DND-41 (cell line): ENCODE measurements around the gene PEX14.
A peak's percentile ranks its signal among the peaks of the same experiment; 100 is the strongest.

Experiments used
- ATAC-seq: fragments of 200-7000 bp; cut with Tn5 transposase; 3 replicates; pipeline ENCODE4 v1.9.1; 2021; ENCODE audit warnings: low read depth; ENCODE audit not compliant: insufficient read depth
- DNase-seq: peaks from one replicate; pipeline ENCODE4 v3.0.0-alpha.2; 2020
- H2AFZ ChIP-seq: 2 replicates; pipeline ENCODE4 v1.6.0; 2012; ENCODE audit warnings: low read depth, low read length
- H3K27ac ChIP-seq: 2 replicates; pipeline ENCODE4 v1.5.1; 2012; ENCODE audit warnings: low read length, inconsistent platforms
- H3K27me3 ChIP-seq: fragments of 200-600 bp; sonication (generic); 2 replicates; pipeline ENCODE4 v1.6.0; 2012; ENCODE audit warnings: low read length, mild to moderate bottlenecking, inconsistent platforms; ENCODE audit not compliant: insufficient read depth, poor library complexity
- H3K36me3 ChIP-seq: 2 replicates; pipeline ENCODE4 v1.5.1; 2012; ENCODE audit warnings: low read length, inconsistent platforms; ENCODE audit not compliant: insufficient read depth
- H3K4me1 ChIP-seq: 2 replicates; pipeline ENCODE4 v1.5.1; 2012; ENCODE audit warnings: mild to moderate bottlenecking, low read length; ENCODE audit not compliant: insufficient read depth
- H3K4me2 ChIP-seq: 2 replicates; pipeline ENCODE4 v1.6.0; 2012; ENCODE audit warnings: mild to moderate bottlenecking, moderate library complexity, low read length, inconsistent platforms; ENCODE audit not compliant: insufficient read depth
- H3K4me3 ChIP-seq, 2 experiments: fragments of 200-600 bp in 1 of 2; shearing (Covaris generic) in 1 of 2; 2 replicates each; pipeline ENCODE4 v1.5.1; 2012 to 2016; ENCODE audit warnings: inconsistent platforms in 2 of 2, low read length in 2 of 2, mild to moderate bottlenecking in 2 of 2, low read depth in 1 of 2, moderate library complexity in 1 of 2
- H3K79me2 ChIP-seq: 2 replicates; pipeline ENCODE4 v1.6.0; 2012; ENCODE audit warnings: low read length, inconsistent platforms; ENCODE audit not compliant: insufficient read depth
- H3K9ac ChIP-seq: 2 replicates; pipeline ENCODE4 v1.6.0; 2012; ENCODE audit warnings: low read depth, mild to moderate bottlenecking, inconsistent platforms, low read length, moderate library complexity
- H3K9me3 ChIP-seq: 2 replicates; pipeline ENCODE4 v1.5.1; 2012; ENCODE audit warnings: low read length, moderate library complexity, mild to moderate bottlenecking, inconsistent platforms; ENCODE audit not compliant: insufficient read depth, severe bottlenecking
- H4K20me1 ChIP-seq: 2 replicates; pipeline ENCODE4 v1.6.0; 2012; ENCODE audit warnings: low read length; ENCODE audit not compliant: insufficient read depth
- CTCF ChIP-seq: IDR thresholded peaks from 2 replicates; pipeline ENCODE4 v1.5.1; 2012; ENCODE audit warnings: borderline replicate concordance, low read length, moderate library complexity, mild to moderate bottlenecking; ENCODE audit not compliant: poor library complexity, severe bottlenecking; ENCODE audit errors: extremely low read depth
- EZH2 ChIP-seq: IDR thresholded peaks from 3 replicates; pipeline ENCODE4 v1.6.1; 2012; ENCODE audit warnings: borderline replicate concordance, low read depth, mild to moderate bottlenecking, moderate library complexity, low read length, inconsistent platforms; ENCODE audit not compliant: severe bottlenecking

PEX14 gene

GRCh38 chr1:10494754-10495474 lies 20.2 kb downstream of the PEX14 start:
- ATAC-seq (peak; percentile 84), DNase-seq (peak; percentile 81)
- Histone ChIP-seq H3K9me3 (no peaks in the 10 kb centered on the region), H3K36me3 (peaks cover 18% of the 10 kb centered on the region), H3K4me1 (peaks cover 27% of the 10 kb centered on the region), H3K27ac (peak overlapping the region; percentile 79), H3K4me3 (peak overlapping the region; percentile 16 to 59; a peak in 3 of 4 replicates), H3K4me2 (peak overlapping the region; percentile 91), H3K79me2 (peaks cover 72% of the 10 kb centered on the region), H3K27me3 (no peaks in the 10 kb centered on the region), H3K9ac (peak overlapping the region; percentile 57), H2AFZ (peak overlapping the region; percentile 86), H4K20me1 (peaks cover 9% of the 10 kb centered on the region; the same call in 1 of the 2 replicates)
- TF ChIP-seq EZH2 (no peak), CTCF (peak; percentile 83)

GRCh38 chr1:10495475-10495817 lies 20.7 kb downstream of the PEX14 start:
- H4K20me1 ChIP-seq = peaks cover 5% of the 10 kb centered on the region; the same call in 1 of the 2 replicates
- H3K27me3 ChIP-seq = no peaks in the 10 kb centered on the region
- H3K36me3 ChIP-seq = peaks cover 18% of the 10 kb centered on the region
- DNase-seq = no peak
- peak overlapping the region; percentile 57 for H3K9ac ChIP-seq
- no peak; the same call in 1 of the 3 replicates for ATAC-seq
- peaks cover 72% of the 10 kb centered on the region for H3K79me2 ChIP-seq
- TF ChIP-seq CTCF (no peak), EZH2 (no peak)
- H3K4me1 ChIP-seq = peaks cover 27% of the 10 kb centered on the region
- H3K4me2 ChIP-seq = peak overlapping the region; percentile 91
- H3K4me3 ChIP-seq = peak overlapping the region; percentile 16 to 59; a peak in 3 of 4 replicates
- H3K9me3 ChIP-seq = no peaks in the 10 kb centered on the region
- H3K27ac ChIP-seq = peak overlapping the region; percentile 79
- H2AFZ ChIP-seq = peak overlapping the region; percentile 86

GRCh38 chr1:10495952-10496351 lies 21.2 kb downstream of the PEX14 start:
- TF ChIP-seq EZH2 (no peak), CTCF (no peak)
- peak overlapping the region; percentile 91 for H3K4me2 ChIP-seq
- peak overlapping the region; percentile 57 for H3K9ac ChIP-seq

GRCh38 chr1:10497109-10497508 lies 22.4 kb downstream of the PEX14 start:
- Histone ChIP-seq H3K79me2 (peaks cover 66% of the 10 kb centered on the region), H3K27ac (no peak overlapping the region), H4K20me1 (peaks cover 5% of the 10 kb centered on the region; the same call in 1 of the 2 replicates), H3K9me3 (no peaks in the 10 kb centered on the region), H3K4me2 (no peak overlapping the region), H3K4me3 (no peak overlapping the region), H3K9ac (no peak overlapping the region), H2AFZ (no peak overlapping the region), H3K36me3 (peaks cover 18% of the 10 kb centered on the region), H3K27me3 (no peaks in the 10 kb centered on the region), H3K4me1 (peaks cover 27% of the 10 kb centered on the region)
- ATAC-seq (peak; percentile 63), DNase-seq (peak; percentile 63)
- TF ChIP-seq CTCF = no peak
- no peak for TF ChIP-seq EZH2

More at GRCh38 chr1:10495952-10496351, 21.2 kb downstream of the PEX14 start:
- ATAC-seq = no peak
- H3K9me3 ChIP-seq = no peaks in the 10 kb centered on the region
- no peak for DNase-seq
- no peaks in the 10 kb centered on the region for H3K27me3 ChIP-seq
- H2AFZ ChIP-seq = no peak overlapping the region
- H3K79me2 ChIP-seq = peaks cover 70% of the 10 kb centered on the region
- peaks cover 27% of the 10 kb centered on the region for H3K4me1 ChIP-seq
- peaks cover 18% of the 10 kb centered on the region for H3K36me3 ChIP-seq
- peaks cover 5% of the 10 kb centered on the region; the same call in 1 of the 2 replicates for H4K20me1 ChIP-seq
- peak overlapping the region; percentile 79 for H3K27ac ChIP-seq
- no peak overlapping the region for H3K4me3 ChIP-seq
